DND-41 (cell line): ENCODE results near the gene STX10.

ENCODE experiments used
- EZH2 ChIP-seq: IDR thresholded peaks from 3 replicates; pipeline ENCODE4 v1.6.1; 2012; ENCODE audit warnings: borderline replicate concordance, low read depth, mild to moderate bottlenecking, moderate library complexity, low read length, inconsistent platforms; ENCODE audit not compliant: severe bottlenecking
- TF ChIP-seq, protein P1 (sequence below): IDR thresholded peaks from 2 replicates; pipeline ENCODE4 v1.5.1; 2012; ENCODE audit warnings: borderline replicate concordance, low read length, moderate library complexity, mild to moderate bottlenecking; ENCODE audit not compliant: poor library complexity, severe bottlenecking; ENCODE audit errors: extremely low read depth

DNA sequence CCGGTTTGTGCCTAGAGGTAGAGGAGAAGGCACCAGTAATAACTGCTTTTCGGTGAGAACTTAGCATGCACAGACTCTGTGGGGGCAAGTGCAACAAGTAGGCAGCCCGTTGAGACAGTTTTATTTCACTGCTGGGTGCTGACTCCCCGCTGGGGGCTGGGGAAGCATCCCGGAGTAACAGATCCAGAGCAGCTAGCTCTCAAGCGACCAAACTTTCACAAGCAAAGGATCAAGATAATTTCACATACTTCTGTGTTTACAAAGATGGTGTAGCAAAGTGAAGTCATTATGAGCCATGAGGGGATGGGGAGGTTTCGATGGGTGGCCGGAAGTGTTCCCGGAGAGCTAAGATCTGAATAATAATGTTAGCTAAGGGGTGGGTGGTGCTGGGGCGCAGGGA lies 29.4 kb downstream of the STX10 start:
- TF ChIP-seq, protein P1, sequence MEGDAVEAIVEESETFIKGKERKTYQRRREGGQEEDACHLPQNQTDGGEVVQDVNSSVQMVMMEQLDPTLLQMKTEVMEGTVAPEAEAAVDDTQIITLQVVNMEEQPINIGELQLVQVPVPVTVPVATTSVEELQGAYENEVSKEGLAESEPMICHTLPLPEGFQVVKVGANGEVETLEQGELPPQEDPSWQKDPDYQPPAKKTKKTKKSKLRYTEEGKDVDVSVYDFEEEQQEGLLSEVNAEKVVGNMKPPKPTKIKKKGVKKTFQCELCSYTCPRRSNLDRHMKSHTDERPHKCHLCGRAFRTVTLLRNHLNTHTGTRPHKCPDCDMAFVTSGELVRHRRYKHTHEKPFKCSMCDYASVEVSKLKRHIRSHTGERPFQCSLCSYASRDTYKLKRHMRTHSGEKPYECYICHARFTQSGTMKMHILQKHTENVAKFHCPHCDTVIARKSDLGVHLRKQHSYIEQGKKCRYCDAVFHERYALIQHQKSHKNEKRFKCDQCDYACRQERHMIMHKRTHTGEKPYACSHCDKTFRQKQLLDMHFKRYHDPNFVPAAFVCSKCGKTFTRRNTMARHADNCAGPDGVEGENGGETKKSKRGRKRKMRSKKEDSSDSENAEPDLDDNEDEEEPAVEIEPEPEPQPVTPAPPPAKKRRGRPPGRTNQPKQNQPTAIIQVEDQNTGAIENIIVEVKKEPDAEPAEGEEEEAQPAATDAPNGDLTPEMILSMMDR: no peak
- no peak for TF ChIP-seq EZH2
